ENCODE measurements around the gene TMEM11.

The TMEM11 gene

GRCh38 chr17:21210411-21211076 lies 3.4 kb downstream of the TMEM11 start:
- DNase-seq (ENCODE audit: low spot score in 2 of 2) (no peak), ATAC-seq (ENCODE audit: low read depth) (no peak)
- Mint-ChIP-seq H3K4me1 (peaks cover 23% of the 10 kb centered on the region), H3K27me3 (no peaks in the 10 kb centered on the region), H3K27ac (no peak overlapping the region), H3K36me3 (peaks cover 5% of the 10 kb centered on the region), H3K9me3 (no peaks in the 10 kb centered on the region), H3K4me3 (no peak overlapping the region)

- Mint-ChIP-seq H3K4me1 (peaks cover 25% of the 10 kb centered on the region), H3K9me3 (no peaks in the 10 kb centered on the region), H3K4me3 (no peak overlapping the region), H3K27me3 (no peaks in the 10 kb centered on the region), H3K27ac (no peak overlapping the region), H3K36me3 (peaks cover 5% of the 10 kb centered on the region)
- ATAC-seq (ENCODE audit: low read depth) (no peak), DNase-seq (ENCODE audit: low spot score in 2 of 2) (no peak)
Observed at GRCh38 chr17:21209511-21210175, 4.3 kb downstream of the TMEM11 start.

- H3K4me1 Mint-ChIP-seq, result peaks cover 27% of the 10 kb centered on the region
- H3K9me3 Mint-ChIP-seq, result no peaks in the 10 kb centered on the region
- ATAC-seq (ENCODE audit: low read depth), result no peak
- H3K4me3 Mint-ChIP-seq, result no peak overlapping the region
- no peaks in the 10 kb centered on the region for H3K27me3 Mint-ChIP-seq
- no peak for DNase-seq (ENCODE audit: low spot score in 2 of 2)
- peaks cover 3% of the 10 kb centered on the region for H3K36me3 Mint-ChIP-seq
- H3K27ac Mint-ChIP-seq, result no peak overlapping the region
Observed at GRCh38 chr17:21208352-21208751, 5.6 kb downstream of the TMEM11 start.

GRCh38 chr17:21204935-21205334 lies 9.0 kb downstream of the TMEM11 start:
- Mint-ChIP-seq H3K4me3 (no peak overlapping the region), H3K27ac (no peak overlapping the region), H3K4me1 (peaks cover 27% of the 10 kb centered on the region), H3K36me3 (peaks cover 2% of the 10 kb centered on the region), H3K9me3 (no peaks in the 10 kb centered on the region), H3K27me3 (no peaks in the 10 kb centered on the region)
- no peak for ATAC-seq (ENCODE audit: low read depth)
- no peak for DNase-seq (ENCODE audit: low spot score in 2 of 2)

- no peak overlapping the region for H3K4me3 Mint-ChIP-seq
- no peaks in the 10 kb centered on the region for H3K9me3 Mint-ChIP-seq
- no peak overlapping the region for H3K27ac Mint-ChIP-seq
- peaks cover 29% of the 10 kb centered on the region for H3K4me1 Mint-ChIP-seq
- H3K36me3 Mint-ChIP-seq, result peaks cover 7% of the 10 kb centered on the region
- H3K27me3 Mint-ChIP-seq, result no peaks in the 10 kb centered on the region
- DNase-seq (ENCODE audit: low spot score in 2 of 2) (no peak), ATAC-seq (ENCODE audit: low read depth) (no peak)
Observed at GRCh38 chr17:21202512-21202911, 11.4 kb downstream of the TMEM11 start.

GRCh38 chr17:21201874-21202273 lies 12.1 kb downstream of the TMEM11 start:
- H3K27me3 Mint-ChIP-seq, result no peaks in the 10 kb centered on the region
- peaks cover 8% of the 10 kb centered on the region for H3K36me3 Mint-ChIP-seq
- no peaks in the 10 kb centered on the region for H3K9me3 Mint-ChIP-seq
- H3K4me1 Mint-ChIP-seq, result peaks cover 29% of the 10 kb centered on the region
- no peak overlapping the region for H3K27ac Mint-ChIP-seq
- ATAC-seq (ENCODE audit: low read depth) (no peak), DNase-seq (ENCODE audit: low spot score in 2 of 2) (no peak)
- no peak overlapping the region for H3K4me3 Mint-ChIP-seq

GRCh38 chr17:21201298-21201595 lies 12.7 kb downstream of the TMEM11 start:
- H3K4me3 Mint-ChIP-seq, result no peak overlapping the region
- no peak overlapping the region for H3K27ac Mint-ChIP-seq
- H3K4me1 Mint-ChIP-seq, result peaks cover 29% of the 10 kb centered on the region
- DNase-seq (ENCODE audit: low spot score in 2 of 2) (no peak), ATAC-seq (ENCODE audit: low read depth) (no peak)
- no peaks in the 10 kb centered on the region for H3K27me3 Mint-ChIP-seq
- H3K9me3 Mint-ChIP-seq, result no peaks in the 10 kb centered on the region
- peaks cover 11% of the 10 kb centered on the region for H3K36me3 Mint-ChIP-seq

GRCh38 chr17:21200590-21201297 lies 13.2 kb downstream of the TMEM11 start:
- Mint-ChIP-seq H3K9me3 (no peaks in the 10 kb centered on the region), H3K4me1 (peaks cover 24% of the 10 kb centered on the region), H3K36me3 (peaks cover 11% of the 10 kb centered on the region), H3K27ac (no peak overlapping the region), H3K4me3 (no peak overlapping the region), H3K27me3 (no peaks in the 10 kb centered on the region)
- no peak for DNase-seq (ENCODE audit: low spot score in 2 of 2)
- ATAC-seq (ENCODE audit: low read depth), result no peak

GRCh38 chr17:21199856-21200255 lies 14.1 kb downstream of the TMEM11 start:
- Mint-ChIP-seq H3K4me3 (no peak overlapping the region), H3K27ac (no peak overlapping the region), H3K9me3 (no peaks in the 10 kb centered on the region), H3K27me3 (no peaks in the 10 kb centered on the region), H3K36me3 (peaks cover 11% of the 10 kb centered on the region), H3K4me1 (peaks cover 19% of the 10 kb centered on the region)
- DNase-seq (ENCODE audit: low spot score in 2 of 2), result no peak
- ATAC-seq (ENCODE audit: low read depth), result peak; percentile 84

GRCh38 chr17:21199311-21199710 lies 14.7 kb downstream of the TMEM11 start:
- no peak overlapping the region for H3K4me3 Mint-ChIP-seq
- DNase-seq (ENCODE audit: low spot score in 2 of 2) (no peak), ATAC-seq (ENCODE audit: low read depth) (no peak)
- no peaks in the 10 kb centered on the region for H3K27me3 Mint-ChIP-seq
- no peaks in the 10 kb centered on the region for H3K9me3 Mint-ChIP-seq
- peaks cover 13% of the 10 kb centered on the region for H3K4me1 Mint-ChIP-seq
- peaks cover 11% of the 10 kb centered on the region for H3K36me3 Mint-ChIP-seq
- H3K27ac Mint-ChIP-seq, result no peak overlapping the region

GRCh38 chr17:21198411-21198810 lies 15.6 kb downstream of the TMEM11 start:
- Mint-ChIP-seq H3K27ac (no peak overlapping the region), H3K36me3 (peaks cover 11% of the 10 kb centered on the region), H3K27me3 (no peaks in the 10 kb centered on the region), H3K9me3 (no peaks in the 10 kb centered on the region), H3K4me3 (no peak overlapping the region), H3K4me1 (peaks cover 13% of the 10 kb centered on the region)
- DNase-seq (ENCODE audit: low spot score in 2 of 2) (no peak), ATAC-seq (ENCODE audit: low read depth) (no peak)

GRCh38 chr17:21196126-21196525 lies 17.8 kb downstream of the TMEM11 start:
- DNase-seq (ENCODE audit: low spot score in 2 of 2) (no peak), ATAC-seq (ENCODE audit: low read depth) (no peak)
- no peaks in the 10 kb centered on the region for H3K27me3 Mint-ChIP-seq
- no peak overlapping the region for H3K27ac Mint-ChIP-seq
- H3K4me3 Mint-ChIP-seq, result no peak overlapping the region
- H3K9me3 Mint-ChIP-seq, result no peaks in the 10 kb centered on the region
- H3K36me3 Mint-ChIP-seq, result peaks cover 11% of the 10 kb centered on the region
- H3K4me1 Mint-ChIP-seq, result peaks cover 13% of the 10 kb centered on the region

GRCh38 chr17:21194703-21195102 lies 19.3 kb downstream of the TMEM11 start:
- no peak for ATAC-seq (ENCODE audit: low read depth)
- H3K27ac Mint-ChIP-seq, result peak overlapping the region; percentile 53
- no peaks in the 10 kb centered on the region for H3K9me3 Mint-ChIP-seq

GRCh38 chr17:21194226-21194625 lies 19.7 kb downstream of the TMEM11 start:
- H3K27ac Mint-ChIP-seq, result peak overlapping the region; percentile 53

More at GRCh38 chr17:21194703-21195102, 19.3 kb downstream of the TMEM11 start:
- Mint-ChIP-seq H3K4me1 (peaks cover 2% of the 10 kb centered on the region), H3K27me3 (no peaks in the 10 kb centered on the region), H3K4me3 (no peak overlapping the region), H3K36me3 (peaks cover 16% of the 10 kb centered on the region)
- DNase-seq (ENCODE audit: low spot score in 2 of 2), result no peak

More at GRCh38 chr17:21194226-21194625, 19.7 kb downstream of the TMEM11 start:
- Mint-ChIP-seq H3K9me3 (no peaks in the 10 kb centered on the region), H3K4me1 (no peaks in the 10 kb centered on the region), H3K36me3 (peaks cover 16% of the 10 kb centered on the region), H3K27me3 (no peaks in the 10 kb centered on the region), H3K4me3 (no peak overlapping the region)
- no peak for ATAC-seq (ENCODE audit: low read depth)
- DNase-seq (ENCODE audit: low spot score in 2 of 2), result no peak

Data from memory B cell (primary cell).